Activated CD4-positive, alpha-beta memory T cell treated with anti-CD3 and anti-CD28 coated beads, Interleukin-2, amount 10 ng/mL, durations not matched to agents 7 days and 5 days (primary cell): Measurements from ENCODE around the gene IPO9. TPM values are rescaled to one million over a fixed set of nuclear protein-coding genes. Genes with fewer than 3 reads are reported as not detected.
A peak's percentile ranks its signal among the peaks of the same experiment; 100 is the strongest.

Experiments used
- CTCF ChIA-PET: fragments of 350-600 bp; sonication (Branson Sonifier 250); formaldehyde crosslinking; loops from one replicate; lab custom pipeline; 2021; ENCODE audit warnings: antibody characterized with exemption, inconsistent platforms; lab: Charles Lee
- POLR2A ChIA-PET: fragments of 350-600 bp; sonication (Branson Sonifier 250); formaldehyde crosslinking; loops from one replicate; lab custom pipeline; 2021; ENCODE audit warnings: antibody characterized with exemption; lab: Charles Lee
- DNase-seq: peaks from one replicate; pipeline ENCODE4 v3.0.0-alpha.2; 2020
- H3K27ac Mint-ChIP-seq: one replicate; pipeline ENCODE4 v1.8.0; 2021; ENCODE audit warnings: mild to moderate bottlenecking, mixed read lengths
- H3K27me3 Mint-ChIP-seq: one replicate; pipeline ENCODE4 v1.8.0; 2021; ENCODE audit warnings: mixed read lengths
- H3K36me3 Mint-ChIP-seq: one replicate; pipeline ENCODE4 v1.8.0; 2021; ENCODE audit warnings: low read depth, mixed read lengths
- H3K4me1 Mint-ChIP-seq: one replicate; pipeline ENCODE4 v1.8.0; 2021; ENCODE audit warnings: mixed read lengths
- H3K4me3 Mint-ChIP-seq: one replicate; pipeline ENCODE4 v1.8.0; 2021; ENCODE audit warnings: mild to moderate bottlenecking, mixed read lengths
- H3K9me3 Mint-ChIP-seq: one replicate; pipeline ENCODE4 v1.8.0; 2021; ENCODE audit warnings: mixed read lengths
- total RNA-seq, 2 experiments: library from RNA; stranded (reverse); gene quantifications; one replicate each; pipeline ENCODE4 v1.2.3, GENCODE V29; 2021

The IPO9 gene
- total RNA-seq, 2 experiments from 2014 or later, result 44.3 to 49.5 TPM

- POLR2A ChIA-PET, result interaction anchor here (1.3 to 1.7 kb wide), 2 partner anchors 10 to 249 kb away, joined by 3 to 5 read pairs; no protein-coding TSS in a partner anchor
- no peak for DNase-seq
- no peaks in the 10 kb centered on the region for H3K36me3 Mint-ChIP-seq
- H3K27me3 Mint-ChIP-seq, result peaks cover 36% of the 10 kb centered on the region
- no peaks in the 10 kb centered on the region for H3K9me3 Mint-ChIP-seq
- H3K27ac Mint-ChIP-seq, result no peak overlapping the region
- H3K4me1 Mint-ChIP-seq, result peaks cover 11% of the 10 kb centered on the region
- no peak overlapping the region for H3K4me3 Mint-ChIP-seq
- CTCF ChIA-PET, result interaction anchor here (1.2 to 2.2 kb wide), 4 partner anchors 8 to 113 kb away, joined by 3 to 31 read pairs (median 10); partner anchors contain the start of gene LMOD1
Observed at GRCh38 chr1:201886103-201886885, 57.3 kb downstream of the IPO9 start.

GRCh38 chr1:201887116-201887866, 58.3 kb downstream of the IPO9 start:
- no peaks in the 10 kb centered on the region for H3K9me3 Mint-ChIP-seq
- DNase-seq, result no peak
- ChIA-PET POLR2A (interaction anchor here (0.7 to 1.7 kb wide), 3 partner anchors 9 to 248 kb away, joined by 3 to 5 read pairs (median 3); no protein-coding TSS in a partner anchor), CTCF (interaction anchor here (1.2 to 2.2 kb wide), 3 partner anchors 8 to 58 kb away, joined by 4 to 31 read pairs (median 15); partner anchors contain the start of gene LMOD1)
- peaks cover 11% of the 10 kb centered on the region for H3K4me1 Mint-ChIP-seq
- H3K36me3 Mint-ChIP-seq, result no peaks in the 10 kb centered on the region
- H3K4me3 Mint-ChIP-seq, result no peak overlapping the region
- H3K27me3 Mint-ChIP-seq, result peaks cover 38% of the 10 kb centered on the region
- no peak overlapping the region for H3K27ac Mint-ChIP-seq

- CTCF ChIA-PET, result no interaction called here
- Mint-ChIP-seq H3K27ac (no peak within 1 kb of the TSS), H3K4me3 (peak within 1 kb of the TSS; percentile 15), H3K9me3 (no peaks in the 10 kb centered on the region), H3K4me1 (peaks cover 4% of the 10 kb centered on the region), H3K36me3 (no peaks in the 10 kb centered on the region), H3K27me3 (peaks cover 39% of the 10 kb centered on the region)
- POLR2A ChIA-PET, result no interaction called here
- peak; percentile 28 for DNase-seq
Observed at GRCh38 chr1:201888282-201889089, 59.5 kb downstream of the IPO9 start, which contains the start of gene SHISA4. Gene SHISA4, plus strand, starts transcription at chr1:201888898. Its CDS starts 97 bp downstream, at chr1:201888995.

- H3K27me3 Mint-ChIP-seq, result peaks cover 41% of the 10 kb centered on the region
- CTCF ChIA-PET, result no interaction called here
- no peak overlapping the region for H3K27ac Mint-ChIP-seq
- peak overlapping the region; percentile 15 for H3K4me3 Mint-ChIP-seq
- H3K4me1 Mint-ChIP-seq, result peaks cover 2% of the 10 kb centered on the region
- POLR2A ChIA-PET, result no interaction called here
- DNase-seq, result no peak
- no peaks in the 10 kb centered on the region for H3K9me3 Mint-ChIP-seq
- no peaks in the 10 kb centered on the region for H3K36me3 Mint-ChIP-seq
Observed at GRCh38 chr1:201889090-201889968, 60.4 kb downstream of the IPO9 start.

GRCh38 chr1:201890223-201890622, 61.3 kb downstream of the IPO9 start:
- H3K4me3 Mint-ChIP-seq, result no peak overlapping the region
- H3K27me3 Mint-ChIP-seq, result peaks cover 38% of the 10 kb centered on the region
- H3K9me3 Mint-ChIP-seq, result no peaks in the 10 kb centered on the region
- DNase-seq, result no peak
- H3K27ac Mint-ChIP-seq, result no peak overlapping the region
- CTCF ChIA-PET, result no interaction called here
- POLR2A ChIA-PET, result no interaction called here
- H3K36me3 Mint-ChIP-seq, result no peaks in the 10 kb centered on the region
- H3K4me1 Mint-ChIP-seq, result peaks cover 2% of the 10 kb centered on the region

- Mint-ChIP-seq H3K4me1 (peaks cover 9% of the 10 kb centered on the region), H3K36me3 (no peaks in the 10 kb centered on the region), H3K4me3 (no peak overlapping the region), H3K27ac (no peak overlapping the region), H3K9me3 (no peaks in the 10 kb centered on the region), H3K27me3 (peaks cover 38% of the 10 kb centered on the region)
- ChIA-PET POLR2A (no interaction called here), CTCF (no interaction called here)
- DNase-seq, result no peak
Observed at GRCh38 chr1:201890806-201891450, 62.0 kb downstream of the IPO9 start.

- H3K27me3 Mint-ChIP-seq, result peaks cover 37% of the 10 kb centered on the region
- no peak for DNase-seq
- H3K27ac Mint-ChIP-seq, result no peak overlapping the region
- CTCF ChIA-PET, result interaction anchor here (0.8 to 1.1 kb wide), 2 partner anchors 8 to 24 kb away, joined by 3 read pairs; no protein-coding TSS in a partner anchor
- POLR2A ChIA-PET, result no interaction called here
- peaks cover 16% of the 10 kb centered on the region for H3K4me1 Mint-ChIP-seq
- H3K4me3 Mint-ChIP-seq, result no peak overlapping the region
- no peaks in the 10 kb centered on the region for H3K36me3 Mint-ChIP-seq
- H3K9me3 Mint-ChIP-seq, result no peaks in the 10 kb centered on the region
Observed at GRCh38 chr1:201891451-201892045, 62.6 kb downstream of the IPO9 start.

- H3K4me1 Mint-ChIP-seq, result peaks cover 19% of the 10 kb centered on the region
- H3K27me3 Mint-ChIP-seq, result peaks cover 30% of the 10 kb centered on the region
- H3K9me3 Mint-ChIP-seq, result no peaks in the 10 kb centered on the region
- no peak overlapping the region for H3K4me3 Mint-ChIP-seq
- POLR2A ChIA-PET, result interaction anchor here (2.1 kb wide), 1 partner anchor 10 kb away, joined by 7 read pairs; no protein-coding TSS in a partner anchor
- DNase-seq, result no peak
- H3K36me3 Mint-ChIP-seq, result no peaks in the 10 kb centered on the region
- no peak overlapping the region for H3K27ac Mint-ChIP-seq
- CTCF ChIA-PET, result interaction anchor here (0.8 to 2.6 kb wide), 3 partner anchors 9 to 81 kb away, joined by 3 to 15 read pairs (median 3); no protein-coding TSS in a partner anchor
Observed at GRCh38 chr1:201892211-201892610, 63.3 kb downstream of the IPO9 start.

GRCh38 chr1:201893431-201893830, 64.5 kb downstream of the IPO9 start:
- H3K9me3 Mint-ChIP-seq, result no peaks in the 10 kb centered on the region
- H3K4me1 Mint-ChIP-seq, result peaks cover 19% of the 10 kb centered on the region
- no peak for DNase-seq
- no peak overlapping the region for H3K4me3 Mint-ChIP-seq
- H3K27me3 Mint-ChIP-seq, result peaks cover 19% of the 10 kb centered on the region
- ChIA-PET CTCF (interaction anchor here (0.8 to 2.6 kb wide), 4 partner anchors 9 to 80 kb away, joined by 4 to 15 read pairs (median 4); no protein-coding TSS in a partner anchor), POLR2A (interaction anchor here (1.1 to 2.1 kb wide), 3 partner anchors 11 to 15 kb away, joined by 3 to 7 read pairs (median 4); no protein-coding TSS in a partner anchor)
- H3K36me3 Mint-ChIP-seq, result no peaks in the 10 kb centered on the region
- H3K27ac Mint-ChIP-seq, result no peak overlapping the region

- H3K36me3 Mint-ChIP-seq, result no peaks in the 10 kb centered on the region
- H3K4me3 Mint-ChIP-seq, result no peak overlapping the region
- CTCF ChIA-PET, result interaction anchor here (0.6 to 5.0 kb wide), 22 partner anchors 8 to 240 kb away, joined by 3 to 116 read pairs (median 10); partner anchors contain the start of genes IPO9, LMOD1, RNPEP and TIMM17A
- no peaks in the 10 kb centered on the region for H3K9me3 Mint-ChIP-seq
- peaks cover 17% of the 10 kb centered on the region for H3K27me3 Mint-ChIP-seq
- POLR2A ChIA-PET, result interaction anchor here (1.1 to 2.5 kb wide), 5 partner anchors 11 to 607 kb away, joined by 3 to 20 read pairs (median 10); partner anchors contain the start of gene RNPEP
- no peak for DNase-seq
- H3K4me1 Mint-ChIP-seq, result peaks cover 19% of the 10 kb centered on the region
- no peak overlapping the region for H3K27ac Mint-ChIP-seq
Observed at GRCh38 chr1:201894343-201895119, 65.6 kb downstream of the IPO9 start.
